GM19193 (cell line): ENCODE data around the gene CCDC85A.

Experiments
- POLR2A ChIP-seq: IDR thresholded peaks from 4 replicates; pipeline ENCODE4 v1.6.1; 2011; ENCODE audit not compliant: insufficient read depth, insufficient read length; ENCODE audit errors: extremely low read depth

CCDC85A gene

DNA sequence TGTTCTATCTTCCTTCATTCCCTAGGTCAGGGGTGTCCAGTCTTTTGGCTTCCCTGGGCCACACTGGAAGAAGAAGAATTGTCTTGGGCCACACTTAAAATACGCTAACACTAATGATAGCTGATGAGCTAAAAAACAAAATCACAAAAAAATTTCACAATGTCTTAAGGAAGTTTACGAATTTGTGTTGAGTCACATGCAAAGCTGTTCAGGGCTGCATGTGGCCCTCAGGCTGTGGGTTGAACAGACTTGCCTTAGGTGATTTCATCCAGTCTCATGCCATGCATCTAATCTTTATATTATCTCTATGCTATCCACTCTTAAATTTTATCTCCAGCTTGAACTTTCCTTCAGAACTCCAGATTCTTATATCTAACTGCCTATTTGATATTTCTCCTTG is 80.1 kb downstream of the CCDC85A start:
- no peak for TF ChIP-seq POLR2A

DNA sequence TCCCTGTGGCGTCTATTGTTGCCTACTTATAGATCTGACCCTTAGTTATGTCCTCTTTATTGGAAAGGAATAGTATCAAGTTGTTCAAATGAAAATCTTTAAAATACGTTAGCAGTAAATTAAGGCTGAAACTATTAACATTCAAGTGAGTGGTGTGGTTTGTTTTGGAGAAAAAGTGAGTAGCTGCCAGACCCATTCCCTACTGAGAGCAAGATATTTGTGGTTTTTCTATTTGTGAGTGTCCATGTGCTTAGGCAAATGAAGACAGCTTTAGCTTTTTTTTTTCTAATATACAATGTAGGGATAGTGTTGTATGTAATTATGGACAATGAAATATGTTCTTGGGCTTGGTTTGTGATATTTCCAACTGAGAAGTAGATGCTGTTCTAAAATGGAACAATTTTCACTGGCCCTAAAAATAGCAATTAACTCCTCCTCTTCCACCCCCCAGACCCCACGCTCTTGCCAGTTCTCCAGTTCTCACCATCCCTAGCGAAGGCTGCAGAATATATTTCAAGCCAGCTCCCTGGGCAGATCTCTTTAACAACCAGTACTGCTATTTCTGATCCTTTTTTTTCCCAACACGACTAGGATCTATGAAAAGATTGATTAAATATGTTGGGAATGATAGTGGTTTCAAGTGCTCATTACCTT is 83.1 kb downstream of the CCDC85A start:
- TF ChIP-seq POLR2A, result no peak

DNA sequence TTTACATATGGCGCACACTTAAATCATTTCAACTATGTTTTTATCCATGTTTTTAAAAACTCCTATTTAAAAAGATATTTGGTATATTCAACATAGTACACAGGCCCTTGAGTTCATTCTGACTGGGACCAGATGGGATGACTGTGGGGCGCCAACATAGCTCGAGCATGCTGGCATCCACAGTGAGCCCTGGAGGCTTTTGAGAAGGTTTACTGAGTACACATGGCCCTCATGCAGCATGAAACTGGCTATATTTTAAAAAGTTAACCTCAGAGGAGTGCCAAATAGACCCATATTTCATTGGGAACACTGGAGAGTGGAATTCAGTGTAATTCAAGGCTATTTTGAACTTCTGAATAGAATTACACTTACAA is 83.6 kb downstream of the CCDC85A start:
- no peak for TF ChIP-seq POLR2A

DNA sequence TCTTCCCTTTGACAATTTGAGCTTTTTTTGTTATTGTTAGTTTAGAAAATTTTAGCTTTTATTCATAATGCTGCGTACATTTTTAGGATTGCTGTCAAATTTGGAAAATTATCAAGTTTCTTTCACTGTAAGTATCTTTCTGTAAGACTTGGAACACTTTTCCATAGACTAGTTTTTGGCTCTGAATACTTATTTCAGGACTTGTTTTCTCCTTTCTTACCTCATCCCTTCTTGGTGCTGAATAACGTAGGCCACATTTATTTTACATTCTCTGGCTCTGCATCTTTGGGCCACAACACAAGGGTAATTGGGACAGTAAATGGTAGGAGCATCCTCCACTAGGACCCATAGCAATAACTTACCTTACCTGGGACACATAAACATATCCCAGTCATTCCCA is 85.1 kb downstream of the CCDC85A start:
- no peak for TF ChIP-seq POLR2A

DNA sequence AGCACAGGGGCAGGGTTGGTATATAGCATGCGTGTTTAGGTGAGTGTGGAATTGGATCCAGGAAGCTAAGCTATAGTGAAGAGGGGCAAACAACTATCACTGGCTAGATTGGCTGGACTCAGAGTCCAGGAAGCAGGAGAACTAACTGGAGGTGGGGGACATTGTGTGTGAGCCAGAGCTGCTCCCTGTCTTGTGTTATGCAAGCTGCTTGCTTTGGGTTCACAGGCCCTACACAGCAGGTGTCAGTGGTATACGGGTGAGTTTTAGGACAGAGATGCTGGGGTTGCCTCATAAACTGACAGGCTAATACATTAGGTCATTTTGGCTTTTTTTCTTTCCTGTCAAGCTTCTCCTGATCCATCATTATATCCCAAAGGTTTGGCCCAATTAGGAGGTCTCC is 87.5 kb downstream of the CCDC85A start:
- TF ChIP-seq POLR2A, result no peak

DNA sequence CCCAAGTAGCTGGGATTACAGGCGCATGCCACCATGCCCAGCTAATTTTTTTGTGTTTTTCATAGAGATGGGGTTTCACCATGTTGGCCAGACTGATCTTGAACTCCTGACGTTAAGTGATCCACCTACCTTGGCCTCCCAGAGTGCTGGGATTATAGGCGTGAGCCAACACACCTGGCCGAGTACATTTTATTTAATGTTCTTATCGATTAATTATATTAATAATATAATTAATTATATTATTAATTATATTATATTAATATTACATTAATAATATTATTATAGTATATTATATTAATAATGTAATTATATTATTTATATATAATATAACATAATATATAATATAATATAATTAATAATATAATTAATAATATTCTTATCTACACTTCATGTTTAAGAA is 101.4 kb downstream of the CCDC85A start:
- no peak for TF ChIP-seq POLR2A

DNA sequence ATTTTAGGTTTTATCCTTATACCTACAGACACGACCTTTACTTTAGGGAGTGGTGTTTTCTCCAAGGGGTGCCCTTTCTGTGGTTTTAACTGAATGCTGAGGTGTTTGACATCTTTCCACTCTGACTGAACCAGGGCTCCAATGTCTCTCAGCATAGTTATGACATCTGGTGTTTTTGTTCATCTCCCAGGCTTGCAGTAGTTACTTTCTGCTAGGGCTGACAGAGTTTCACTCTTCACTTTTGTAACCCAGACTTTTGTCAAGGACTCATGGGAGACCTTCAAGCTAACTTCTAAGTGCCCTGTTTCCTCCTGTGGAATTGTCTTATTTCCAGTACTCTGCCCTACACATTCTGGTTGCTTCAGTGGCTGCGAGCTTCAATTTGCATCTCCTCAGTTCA is 103.1 kb downstream of the CCDC85A start:
- TF ChIP-seq POLR2A, result no peak

DNA sequence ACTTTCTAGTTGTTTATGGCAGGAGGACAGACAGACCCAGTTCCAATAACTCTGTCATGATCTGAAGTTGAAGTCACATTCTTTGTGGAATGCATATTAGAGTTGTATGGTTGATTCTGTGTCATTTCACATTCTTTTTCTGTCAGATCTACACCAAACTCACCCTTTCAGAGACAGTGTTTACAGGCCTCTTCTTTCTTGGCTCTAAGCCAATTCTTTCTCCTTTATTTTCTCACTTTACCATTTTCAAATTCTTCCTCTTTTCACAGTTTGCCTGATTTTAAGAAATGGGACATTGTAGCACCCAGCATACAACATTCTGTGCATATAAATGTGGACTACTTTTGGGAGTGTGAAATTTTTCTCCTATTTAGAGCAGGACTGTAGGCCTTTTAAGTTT is 103.7 kb downstream of the CCDC85A start:
- TF ChIP-seq POLR2A, result no peak

DNA sequence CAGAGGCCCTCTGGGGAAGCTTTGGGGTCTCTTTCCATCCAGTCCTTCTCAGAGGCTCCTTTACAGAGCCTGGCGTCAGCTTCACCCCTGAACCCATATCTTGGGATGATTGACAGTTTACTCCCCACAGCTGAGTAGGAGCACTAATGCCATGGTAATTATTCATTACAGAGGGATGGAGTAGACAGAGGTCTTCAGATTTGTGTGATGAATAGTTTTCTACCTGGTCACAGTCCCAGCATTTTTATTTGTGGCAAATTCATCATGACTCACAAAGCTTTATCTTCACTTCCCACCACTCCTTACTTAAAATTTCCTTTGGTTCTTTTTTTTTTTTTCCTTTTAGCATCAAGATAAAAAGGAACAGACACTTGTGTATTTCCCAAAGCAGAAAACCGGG is 104.2 kb downstream of the CCDC85A start:
- TF ChIP-seq POLR2A, result no peak

DNA sequence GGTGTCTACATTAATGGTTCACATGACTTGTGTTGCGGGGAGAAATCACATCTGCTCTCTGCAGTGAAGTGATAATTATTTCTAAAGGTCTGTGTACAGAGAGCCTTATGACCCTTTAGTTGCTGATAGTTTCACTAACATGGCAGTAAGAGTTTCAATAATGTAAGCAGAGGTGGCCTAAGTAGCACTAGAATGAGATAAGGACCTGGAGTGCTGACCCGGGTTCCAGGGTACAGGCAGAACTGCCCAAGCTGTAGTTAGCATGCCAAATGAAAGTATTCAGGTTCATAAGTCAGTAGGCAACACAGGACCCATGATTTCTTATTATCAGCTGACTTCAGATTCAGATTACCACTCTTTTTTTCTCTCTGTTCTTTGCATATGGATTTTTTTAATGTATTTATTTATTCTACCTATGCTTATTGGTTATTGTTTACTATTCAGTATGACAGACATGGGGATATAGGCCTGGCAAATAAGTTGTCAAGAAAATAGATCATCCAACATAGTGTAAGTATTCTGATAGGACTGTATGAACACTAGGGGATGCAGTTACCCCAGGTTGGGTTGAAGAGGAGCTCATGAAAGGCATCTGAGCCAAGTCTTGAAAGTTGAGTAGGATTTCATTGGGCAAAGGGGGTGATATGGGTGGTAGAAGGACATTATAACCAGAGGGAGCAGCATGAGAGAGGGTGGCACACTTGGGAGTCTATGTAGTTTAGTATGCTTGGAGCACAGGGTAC is 105.2 kb downstream of the CCDC85A start:
- TF ChIP-seq POLR2A, result no peak

DNA sequence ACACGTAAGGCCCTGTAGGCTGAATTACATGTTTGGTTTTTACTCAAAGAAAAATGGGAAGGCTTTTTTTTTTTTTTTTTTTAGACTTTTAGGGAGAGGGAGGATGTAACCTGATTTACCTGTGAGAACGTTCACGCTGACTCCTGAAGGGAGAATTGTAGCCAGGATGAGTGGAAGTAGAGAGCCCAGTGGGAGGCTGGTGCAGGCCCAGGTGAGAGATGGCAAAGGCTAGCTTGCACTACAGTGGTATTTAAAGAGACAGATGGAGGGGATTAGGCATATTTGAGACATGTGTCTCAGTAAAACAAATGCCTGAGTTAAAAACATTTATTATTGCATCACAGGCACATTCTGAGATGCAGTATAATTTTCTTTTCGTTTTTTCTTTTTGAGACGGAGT is 107.9 kb downstream of the CCDC85A start:
- no peak for TF ChIP-seq POLR2A

DNA sequence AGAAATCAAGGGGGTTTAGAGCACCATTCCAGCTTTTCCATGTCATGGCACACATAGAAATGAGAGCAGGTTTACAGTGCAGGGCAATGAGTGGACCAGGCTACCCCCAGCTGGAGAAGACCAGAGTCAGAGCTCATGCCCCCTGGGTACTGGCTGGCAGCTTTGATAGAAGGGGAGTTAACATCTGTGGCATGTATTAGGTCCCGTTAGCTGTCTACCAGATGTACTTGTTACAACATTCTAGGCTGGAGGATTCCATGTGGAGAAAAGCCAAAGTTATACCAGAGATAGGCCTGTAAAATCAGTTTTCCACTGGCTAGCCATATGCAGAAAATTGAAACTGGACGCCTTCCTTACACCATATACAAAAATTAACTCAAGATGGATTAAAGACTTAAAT is 109.2 kb downstream of the CCDC85A start:
- no peak for TF ChIP-seq POLR2A

DNA sequence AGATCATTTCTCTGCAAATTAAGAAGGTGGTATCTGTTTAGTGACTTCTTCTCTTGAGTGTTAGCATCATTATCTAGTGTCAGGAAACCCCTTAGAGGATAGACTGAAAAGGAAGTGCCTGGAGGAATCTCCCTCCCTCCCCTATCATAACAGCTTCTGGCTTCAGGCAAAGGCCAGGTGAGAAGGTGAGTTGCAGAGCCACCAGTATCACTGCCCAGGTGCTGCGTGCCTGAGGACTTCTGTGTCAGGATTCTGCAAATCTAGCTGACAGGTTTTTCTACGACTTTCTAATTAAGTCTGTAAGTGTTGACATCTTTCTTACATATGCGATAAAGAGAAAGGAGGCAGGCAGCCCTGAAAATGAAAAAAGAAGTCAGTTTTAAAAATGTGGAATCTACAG is 111.9 kb downstream of the CCDC85A start:
- TF ChIP-seq POLR2A, result no peak

DNA sequence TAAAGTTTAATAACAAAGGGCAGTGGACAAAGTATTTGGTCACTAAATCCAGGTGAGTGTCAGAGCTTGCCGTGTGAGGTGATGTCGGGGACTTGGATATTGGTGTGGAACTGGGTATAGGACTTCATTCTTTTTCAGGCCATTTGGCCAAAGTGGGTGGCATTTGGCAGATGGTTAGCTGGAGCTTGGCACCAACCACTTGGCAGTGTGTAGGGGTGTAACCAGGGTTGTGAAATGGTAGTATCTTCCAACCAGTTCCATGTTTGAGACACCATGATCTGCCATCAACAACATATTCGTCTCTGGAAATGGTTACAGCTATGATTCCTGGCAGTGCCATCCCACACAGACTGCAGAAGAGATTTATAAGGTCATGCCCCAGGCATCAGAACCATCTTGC is 113.9 kb downstream of the CCDC85A start:
- no peak for TF ChIP-seq POLR2A

DNA sequence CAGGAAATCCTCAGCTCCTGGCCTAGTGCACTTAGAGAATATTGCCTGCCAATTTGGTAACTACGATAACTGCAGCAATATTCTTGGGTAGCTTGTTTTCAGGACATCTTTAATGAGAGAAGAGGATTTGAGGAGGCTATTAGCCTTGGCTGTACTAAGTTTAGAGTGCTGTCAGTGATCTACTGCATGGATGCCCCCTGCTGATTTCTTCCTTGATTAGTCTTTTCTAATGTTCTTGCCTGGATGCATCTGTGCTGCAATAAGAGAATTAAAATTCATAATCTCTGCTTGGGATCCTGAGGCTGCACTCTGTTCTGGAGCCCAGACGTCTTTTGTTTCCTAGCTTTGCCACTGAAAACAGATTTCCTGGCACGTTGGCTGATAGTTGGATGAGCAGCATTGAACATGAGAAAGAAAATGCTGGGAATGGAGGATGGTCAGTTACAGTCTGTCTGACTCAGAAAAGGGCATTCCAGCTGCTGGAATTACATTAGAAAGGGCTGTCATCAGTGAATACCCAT is 115.4 kb downstream of the CCDC85A start:
- no peak for TF ChIP-seq POLR2A

DNA sequence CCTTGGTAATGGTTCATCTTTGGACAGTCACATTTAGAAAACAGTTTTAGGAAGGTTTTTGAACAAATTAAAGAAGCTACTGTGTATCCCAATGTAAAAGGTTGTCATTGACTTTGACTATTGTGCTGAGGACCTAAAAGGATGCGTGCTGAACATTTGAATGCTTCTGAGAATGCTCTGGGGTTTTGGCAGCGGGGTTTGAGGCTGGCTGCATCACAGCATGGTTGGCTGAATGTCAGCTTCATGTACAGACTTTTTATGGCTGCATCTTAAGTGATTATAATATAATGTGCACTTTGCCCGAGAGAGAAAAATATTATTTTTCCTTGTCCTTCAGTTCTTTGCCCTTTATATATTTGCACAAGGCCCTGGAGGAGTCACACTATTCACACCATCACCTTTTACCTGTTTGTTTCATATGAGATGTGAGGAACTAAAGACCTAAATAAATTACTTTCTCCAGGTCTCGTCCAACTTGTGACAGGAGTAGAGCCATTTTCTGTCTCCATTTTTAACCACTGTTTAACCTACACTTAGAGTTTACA is 125.9 kb downstream of the CCDC85A start:
- no peak for TF ChIP-seq POLR2A

DNA sequence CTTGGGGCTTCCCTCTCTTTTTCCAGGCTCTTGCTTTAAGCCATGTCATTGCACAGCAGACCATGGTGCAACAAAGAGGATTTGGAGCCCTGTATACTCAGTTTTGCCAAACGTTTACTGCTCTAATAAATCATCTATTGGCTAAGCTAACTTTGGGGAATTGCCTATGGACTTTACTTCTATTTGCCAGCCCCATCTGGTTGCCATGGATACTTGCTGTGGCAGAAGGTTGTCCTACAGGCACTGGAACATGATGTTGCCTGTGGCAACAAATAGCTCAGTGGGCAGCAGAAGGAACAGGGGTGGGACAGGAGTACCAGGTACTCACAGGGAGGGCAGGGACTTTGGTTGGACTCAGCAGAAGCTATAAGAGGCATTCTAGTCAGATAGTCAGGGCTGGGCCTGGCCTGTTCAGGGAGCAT is 129.7 kb downstream of the CCDC85A start:
- TF ChIP-seq POLR2A, result no peak

DNA sequence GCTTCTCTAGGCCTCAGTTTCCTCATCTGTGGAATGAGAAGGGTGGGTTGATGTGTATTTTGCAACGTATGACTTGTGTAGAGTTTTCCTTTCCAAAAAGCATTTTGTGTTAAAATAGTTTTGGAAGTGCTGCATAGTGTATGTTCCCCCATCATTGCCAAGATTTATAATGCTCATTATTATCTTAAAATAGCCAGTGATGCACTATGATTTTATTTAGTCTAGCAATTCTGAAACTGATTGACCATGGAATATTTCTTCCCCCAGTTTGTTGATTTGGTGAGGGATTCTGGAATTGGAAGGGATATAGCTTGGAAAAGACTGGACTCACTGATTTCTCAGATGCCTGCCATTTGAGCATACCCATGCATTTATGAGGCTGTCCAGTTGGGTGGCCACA is 130.6 kb downstream of the CCDC85A start:
- no peak for TF ChIP-seq POLR2A
